SK-N-SH (cell line): Measurements from ENCODE around the gene SERPINH1. TPM values are rescaled to one million over a fixed set of nuclear protein-coding genes. Genes with fewer than 3 reads are reported as not detected.

Source experiments
- CTCF ChIA-PET: fragments of 300-600, 350-600 bp; formaldehyde crosslinking; extraction: SDS; loops from one replicate; lab custom pipeline; 2021; lab: Yijun Ruan, JAX
- POLR2A ChIA-PET: fragments of 350-600 bp; sonication (Branson Sonifier 250); formaldehyde crosslinking; extraction: SDS; loops from one replicate; lab custom pipeline; 2020; ENCODE audit warnings: antibody characterized with exemption, inconsistent platforms; lab: Yijun Ruan, JAX
- DNase-seq: peaks from one replicate; pipeline ENCODE4 v3.0.0; 2012
- H2AFZ ChIP-seq: fragments of 200-600 bp; sonication (generic); 2 replicates; pipeline ENCODE4 v1.8.1; 2016; ENCODE audit warnings: antibody characterized with exemption, mild to moderate bottlenecking, low read depth
- H3F3A ChIP-seq: fragments of 200-600 bp; sonication (generic); replicated peaks from 2 replicates; pipeline ENCODE3; 2016; ENCODE audit warnings: antibody characterized with exemption, mild to moderate bottlenecking; ENCODE audit not compliant: insufficient read depth
- H3K27ac ChIP-seq, 2 experiments: fragments of 200-500 bp in 1 of 2; fragments of 200-600 bp in 1 of 2; sonication (Bioruptor generic) in 1 of 2; sonication (generic), shearing (Covaris generic) in 1 of 2; 2 replicates each; pipeline versions ENCODE4 v1.5.1 to v1.6.1; 2014 to 2016; ENCODE audit warnings: low read depth in 2 of 2, inconsistent platforms in 1 of 2, low read length in 1 of 2, mild to moderate bottlenecking in 1 of 2, mixed read lengths in 1 of 2
- H3K27me3 ChIP-seq: fragments of 200-600 bp; sonication (generic), shearing (Covaris generic); 2 replicates; pipeline ENCODE4 v1.6.1; 2016; ENCODE audit warnings: mixed run types; ENCODE audit not compliant: insufficient read depth
- H3K36me3 ChIP-seq, 2 experiments: fragments of 200-500 bp in 1 of 2; fragments of 200-600 bp in 1 of 2; sonication (Bioruptor generic) in 1 of 2; sonication (generic) in 1 of 2; replicated peaks in 1 of 2; 2 replicates each; pipeline versions ENCODE3 to v1.5.1; 2014 to 2016; ENCODE audit warnings: low read length in 1 of 2, mild to moderate bottlenecking in 1 of 2; ENCODE audit not compliant: insufficient read depth in 2 of 2, control insufficient read depth in 1 of 2
- H3K4me1 ChIP-seq, 2 experiments: fragments of 200-500 bp in 1 of 2; fragments of 200-600 bp in 1 of 2; sonication (Bioruptor generic) in 1 of 2; sonication (generic), shearing (Covaris generic) in 1 of 2; 2 replicates each; pipeline versions ENCODE4 v1.5.1 to v1.6.1; 2014 to 2016; ENCODE audit warnings: low read depth in 1 of 2, low read length in 1 of 2, mixed run types in 1 of 2; ENCODE audit not compliant: insufficient read depth in 2 of 2, control insufficient read depth in 1 of 2
- H3K4me2 ChIP-seq: fragments of 200-600 bp; sonication (generic), shearing (Covaris generic); 2 replicates; pipeline ENCODE4 v1.6.1; 2017; ENCODE audit warnings: mixed run types
- H3K4me3 ChIP-seq, 2 experiments: fragments of 200-500 bp in 1 of 2; fragments of 200-600 bp in 1 of 2; sonication (Bioruptor generic) in 1 of 2; sonication (generic), shearing (Covaris generic) in 1 of 2; 2 replicates each; pipeline versions ENCODE4 v1.5.1 to v1.8.1; 2014 to 2016; ENCODE audit warnings: low read depth in 2 of 2, inconsistent platforms in 1 of 2, low read length in 1 of 2, mild to moderate bottlenecking in 1 of 2, mixed read lengths in 1 of 2, moderate library complexity in 1 of 2
- H3K79me2 ChIP-seq: fragments of 200-600 bp; sonication (generic); 2 replicates; pipeline ENCODE4 v1.8.1; 2017; ENCODE audit warnings: mild to moderate bottlenecking; ENCODE audit not compliant: insufficient read depth
- H3K9ac ChIP-seq: fragments of 200-600 bp; sonication (generic); 2 replicates; pipeline ENCODE4 v1.6.1; 2017; ENCODE audit warnings: mixed run types
- H3K9me2 ChIP-seq: fragments of 200-600 bp; sonication (generic); 2 replicates; pipeline ENCODE4 v1.6.1; 2017; ENCODE audit warnings: mixed run types
- H3K9me3 ChIP-seq: fragments of 200-600 bp; sonication (generic); 2 replicates; pipeline ENCODE4 v1.6.1; 2017; ENCODE audit warnings: mixed run types, mild to moderate bottlenecking, moderate library complexity
- H4K20me1 ChIP-seq: fragments of 200-600 bp; sonication (generic); 2 replicates; pipeline ENCODE4 v1.6.1; 2017; ENCODE audit warnings: mild to moderate bottlenecking, mixed run types; ENCODE audit not compliant: insufficient read depth
- CHD2 ChIP-seq: fragments of 150-350 bp; IDR thresholded peaks from 2 replicates; pipeline ENCODE4 v1.6.1; 2018; ENCODE audit warnings: low read length; ENCODE audit not compliant: partially characterized antibody
- CTCF ChIP-seq: fragments of 200-600 bp; sonication (generic); IDR thresholded peaks from 2 replicates; pipeline ENCODE4 v1.6.1; 2017; ENCODE audit warnings: antibody characterized with exemption, mild to moderate bottlenecking, moderate library complexity
- EP300 ChIP-seq, 2 experiments: IDR thresholded peaks; 2 replicates each; pipeline versions ENCODE4 v1.4.0 to v1.6.1; 2012; ENCODE audit warnings: borderline replicate concordance in 1 of 2, low read depth in 1 of 2, low read length in 1 of 2
- EZH2phosphoT487 ChIP-seq: fragments of 200-600 bp; sonication (generic); IDR thresholded peaks from 2 replicates; pipeline ENCODE4 v1.6.1; 2017; ENCODE audit warnings: low read depth, mixed run types, mild to moderate bottlenecking, antibody characterized with exemption, moderate library complexity, borderline replicate concordance
- GABPA ChIP-seq: IDR thresholded peaks from 2 replicates; pipeline ENCODE4 v1.4.0; 2012; ENCODE audit warnings: low read depth, mild to moderate bottlenecking
- GATA2 ChIP-seq: sonication (generic); formaldehyde crosslinking; IDR thresholded peaks from 2 replicates; pipeline ENCODE4 v1.5.0; 2020; ENCODE audit warnings: mild to moderate bottlenecking, missing genetic modification reagents
- POLR2AphosphoS5 ChIP-seq: IDR thresholded peaks from 2 replicates; pipeline ENCODE4 v1.6.1; 2012; ENCODE audit warnings: low read depth, low read length
- REST ChIP-seq: IDR thresholded peaks from 2 replicates; pipeline ENCODE4 v1.6.1; 2012; ENCODE audit warnings: mild to moderate bottlenecking, low read depth, low read length, moderate library complexity
- USF1 ChIP-seq: IDR thresholded peaks from 2 replicates; pipeline ENCODE4 v1.4.0; 2012; ENCODE audit warnings: low read depth, borderline replicate concordance
- YY1 ChIP-seq: IDR thresholded peaks from 2 replicates; pipeline ENCODE4 v1.4.0; 2012; ENCODE audit warnings: low read depth, mild to moderate bottlenecking
- WGBS: methylation state at CpG from one replicate; pipeline ENCODE4 v1.1.6; 2017; ENCODE audit warnings: low lambda C conversion rate; 5-methylcytosine and 5-hydroxymethylcytosine counted together
- polyA plus RNA-seq, 3 experiments: library from polyadenylated mRNA; depleted of rRNA; stranded (reverse); fragments of >200 nt; gene quantifications; 2 replicates each; pipeline ENCODE4 v1.2.3, GENCODE V29; 2012

The SERPINH1 gene
- polyA plus RNA-seq, 1 of the 3 experiments (the other 2 are of a cell fraction), result 293 TPM

GRCh38 chr11:75565221-75565814 is 3.3 kb downstream of the SERPINH1 start (continued):
- TF ChIP-seq REST, result no peak
- TF ChIP-seq GATA2 (CRISPR knock-in tag), result no peak
- no peak for TF ChIP-seq YY1
- no peak for TF ChIP-seq GABPA
- no peak for TF ChIP-seq EZH2phosphoT487
- TF ChIP-seq POLR2AphosphoS5, result no peak
- no peak for TF ChIP-seq EP300 (IDR thresholded peaks at IDR 0.05; ENCODE audit: borderline replicate concordance in 1 of 2, low read depth in 1 of 2, low read length in 1 of 2)
- no peak for TF ChIP-seq CHD2

- Histone ChIP-seq H3K9me2 (no peaks in the 10 kb centered on the region), H3K36me3 (peaks cover 41 to 58% of the 10 kb centered on the region in 2 experiments), H3K79me2 (peaks cover 66% of the 10 kb centered on the region), H3K27ac (peak overlapping the region in 1 of 2 experiments; percentile 92; a peak in 2 of 4 replicates), H3K9me3 (no peaks in the 10 kb centered on the region), H3K9ac (no peak overlapping the region; the same call in 1 of the 2 replicates), H4K20me1 (peaks cover 59% of the 10 kb centered on the region), H3K4me3 (no peak overlapping the region), H3K4me2 (peak overlapping the region; percentile 87), H3F3A (peaks cover 30% of the 10 kb centered on the region), H3K27me3 (no peaks in the 10 kb centered on the region), H3K4me1 (peaks cover 25 to 36% of the 10 kb centered on the region in 2 experiments), H2AFZ (no peak overlapping the region)
- TF ChIP-seq CTCF (no peak), USF1 (no peak)
- POLR2A ChIA-PET, result interaction anchor here (0.8 to 3.8 kb wide), 2 partner anchors 8 to 33 kb away, joined by 3 to 16 read pairs; no protein-coding TSS in a partner anchor
- 89% methylated on average over 12 of the region's 43 CpGs for WGBS
- no peak for DNase-seq
- CTCF ChIA-PET, result interaction anchor here (1.2 to 6.3 kb wide), 2 partner anchors 8 to 12 kb away, joined by 3 to 45 read pairs; no protein-coding TSS in a partner anchor
Measured at GRCh38 chr11:75565916-75566762, 4.1 kb downstream of the SERPINH1 start.
